ENCODE data around the gene DTNB.
"Not testable (repeated sequence)": the region's sequence is repeated elsewhere in the genome, so short reads cannot be mapped to it uniquely, and the experiment has no call there.

Gene DTNB

DNA sequence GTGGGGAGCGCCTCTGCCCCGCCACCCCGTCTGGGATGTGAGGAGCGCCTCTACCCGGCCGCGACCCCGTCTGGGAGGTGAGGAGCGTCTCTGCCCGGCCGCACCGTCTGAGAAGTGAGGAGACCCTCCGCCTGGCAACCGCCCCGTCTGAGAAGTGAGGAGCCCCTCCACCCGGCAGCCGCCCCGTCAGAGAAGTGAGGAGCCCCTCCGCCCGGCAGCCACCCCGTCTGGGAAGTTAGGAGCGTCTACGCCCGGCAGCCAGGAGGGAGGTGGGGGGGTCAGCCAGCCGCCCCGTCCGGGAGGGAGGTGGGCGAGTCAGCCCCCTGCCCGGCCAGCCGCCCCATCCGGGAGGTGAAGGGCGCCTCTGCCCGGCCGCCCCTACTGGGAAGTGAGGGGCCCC lies 39.6 kb downstream of the DTNB start:
- DNase-seq (ENCODE audit: low read depth in 1 of 2, low spot score in 1 of 2): not testable (repeated sequence)

DNA sequence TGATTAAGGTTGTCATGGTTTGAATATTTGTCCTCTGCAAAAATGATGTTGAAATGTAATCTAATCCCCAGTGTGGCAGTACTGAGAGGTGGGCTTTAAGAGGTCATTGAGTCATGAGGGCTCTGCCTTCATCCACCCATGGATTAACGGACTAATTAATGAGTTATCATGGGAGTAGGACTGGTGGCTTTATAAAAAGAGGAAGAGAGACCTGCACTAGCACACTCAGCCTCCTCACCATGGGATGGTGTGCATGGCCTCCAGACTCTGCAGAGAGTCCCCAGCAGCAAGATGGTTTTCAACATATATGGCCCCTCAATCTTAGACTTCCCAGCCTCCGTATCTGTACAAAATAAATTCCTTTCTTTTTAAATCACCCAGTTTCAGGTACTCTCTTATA lies 41.0 kb downstream of the DTNB start:
- DNase-seq (ENCODE audit: low read depth in 1 of 2, low spot score in 1 of 2): no peak

GRCh38 chr2:25624635-25625034 lies 48.7 kb downstream of the DTNB start:
- DNase-seq (ENCODE audit: low read depth in 1 of 2, low spot score in 1 of 2): no peak

GRCh38 chr2:25623361-25623760 lies 50.0 kb downstream of the DTNB start:
- no peak for DNase-seq (ENCODE audit: low read depth in 1 of 2, low spot score in 1 of 2)

GRCh38 chr2:25620711-25621110 lies 52.7 kb downstream of the DTNB start:
- no peak for DNase-seq (ENCODE audit: low read depth in 1 of 2, low spot score in 1 of 2)

GRCh38 chr2:25620077-25620476 lies 53.3 kb downstream of the DTNB start:
- DNase-seq (ENCODE audit: low read depth in 1 of 2, low spot score in 1 of 2): no peak

- no peak for DNase-seq (ENCODE audit: low read depth in 1 of 2, low spot score in 1 of 2)
These were observed 54.2 kb downstream of the DTNB start for GRCh38 chr2:25619185-25619584.

- no peak for DNase-seq (ENCODE audit: low read depth in 1 of 2, low spot score in 1 of 2)
These were observed 54.7 kb downstream of the DTNB start for GRCh38 chr2:25618676-25619075.

- DNase-seq (ENCODE audit: low read depth in 1 of 2, low spot score in 1 of 2): no peak
These were observed 55.3 kb downstream of the DTNB start for GRCh38 chr2:25617948-25618646.

GRCh38 chr2:25615920-25616319 lies 57.5 kb downstream of the DTNB start:
- no peak for DNase-seq (ENCODE audit: low read depth in 1 of 2, low spot score in 1 of 2)

- DNase-seq (ENCODE audit: low read depth in 1 of 2, low spot score in 1 of 2): no peak
These were observed 58.0 kb downstream of the DTNB start for GRCh38 chr2:25615386-25615785.

DNA sequence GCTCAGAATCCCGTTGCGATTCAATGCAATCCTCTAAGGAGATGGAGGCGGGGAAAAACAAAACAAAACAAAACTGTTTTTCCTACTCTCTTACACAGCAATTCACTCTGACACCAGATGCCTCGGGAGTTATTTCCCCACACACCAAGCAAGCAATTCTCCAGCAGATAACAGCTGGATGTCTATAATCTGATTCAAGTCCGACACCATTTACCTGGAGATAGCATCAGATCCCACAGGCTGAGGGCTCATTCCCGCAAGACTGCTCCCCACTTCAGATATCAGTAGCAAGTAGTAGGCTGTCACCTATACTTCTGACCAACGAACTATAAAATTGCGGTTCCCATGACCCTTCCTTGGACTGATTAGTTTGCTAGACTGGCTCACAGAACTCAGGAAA lies 58.7 kb downstream of the DTNB start:
- DNase-seq (ENCODE audit: low read depth in 1 of 2, low spot score in 1 of 2): no peak

DNA sequence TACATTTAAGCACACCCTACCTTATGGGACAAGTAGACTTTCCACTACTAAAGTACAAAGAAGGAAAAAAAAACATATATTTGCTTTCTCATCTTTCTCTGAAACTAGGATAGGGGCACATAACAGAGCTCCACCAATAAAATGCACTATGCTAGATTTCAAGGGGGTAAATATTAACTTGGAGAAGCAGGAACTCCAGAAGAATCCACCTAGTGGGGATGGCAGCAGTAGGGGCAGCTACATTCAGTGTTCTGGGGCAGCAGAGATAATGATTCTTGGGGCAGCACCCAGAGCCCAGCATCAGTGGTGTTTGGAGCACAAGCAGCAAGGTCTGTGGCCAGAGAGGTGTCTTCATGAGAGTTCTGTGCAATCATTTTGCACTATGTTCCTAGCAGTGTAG lies 64.7 kb downstream of the DTNB start:
- DNase-seq (ENCODE audit: low read depth in 1 of 2, low spot score in 1 of 2): no peak

GRCh38 chr2:25606892-25607291 lies 66.5 kb downstream of the DTNB start:
- DNase-seq (ENCODE audit: low read depth in 1 of 2, low spot score in 1 of 2): no peak

DNA sequence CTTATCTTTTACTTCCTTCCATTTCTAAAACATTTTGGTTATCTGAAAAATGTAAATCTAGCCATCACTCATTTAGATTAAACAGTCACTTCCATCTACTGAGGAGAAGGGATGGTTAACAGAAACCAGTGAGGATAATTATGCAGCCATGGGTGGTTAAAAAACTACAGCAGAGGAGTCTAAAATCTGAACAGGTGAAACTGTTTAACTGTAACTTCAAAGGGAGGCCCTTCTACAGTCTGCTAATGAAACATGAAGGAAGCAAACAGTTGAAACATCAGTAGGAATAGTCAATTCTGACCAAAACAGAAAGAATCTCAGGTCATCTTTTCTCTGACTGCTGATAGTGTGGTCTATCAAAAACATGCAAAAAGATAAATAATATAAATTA lies 71.0 kb downstream of the DTNB start:
- no peak for DNase-seq (ENCODE audit: low read depth in 1 of 2, low spot score in 1 of 2)

GRCh38 chr2:25601711-25602332 lies 71.6 kb downstream of the DTNB start:
- DNase-seq (ENCODE audit: low read depth in 1 of 2, low spot score in 1 of 2): not testable (repeated sequence)

GRCh38 chr2:25598911-25599310 lies 74.5 kb downstream of the DTNB start:
- no peak for DNase-seq (ENCODE audit: low read depth in 1 of 2, low spot score in 1 of 2)

DNA sequence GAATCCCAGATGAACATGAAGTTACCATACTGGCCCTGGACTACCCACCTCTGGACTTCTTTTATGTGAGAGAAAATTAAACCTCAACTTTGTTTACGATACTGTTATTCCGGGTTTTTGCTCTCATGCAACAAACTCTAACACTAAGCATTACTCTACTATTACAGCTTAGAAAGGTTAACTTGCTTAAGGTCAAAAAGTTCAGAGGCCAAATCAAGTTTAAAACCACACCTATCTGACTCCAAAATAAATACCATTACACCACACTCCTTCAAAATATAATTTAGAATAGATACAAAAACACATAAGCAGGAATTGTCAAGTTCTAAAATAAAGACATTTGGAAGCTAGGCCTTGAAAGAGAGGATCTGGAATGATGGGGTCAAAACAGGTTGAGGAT lies 75.0 kb downstream of the DTNB start:
- DNase-seq (ENCODE audit: low read depth in 1 of 2, low spot score in 1 of 2): no peak

GRCh38 chr2:25597881-25598280 lies 75.5 kb downstream of the DTNB start:
- DNase-seq (ENCODE audit: low read depth in 1 of 2, low spot score in 1 of 2): no peak

- no peak for DNase-seq (ENCODE audit: low read depth in 1 of 2, low spot score in 1 of 2)
These were observed 76.7 kb downstream of the DTNB start for GRCh38 chr2:25596516-25597244.

GRCh38 chr2:25595393-25595792 lies 78.0 kb downstream of the DTNB start:
- DNase-seq (ENCODE audit: low read depth in 1 of 2, low spot score in 1 of 2): no peak

DNA sequence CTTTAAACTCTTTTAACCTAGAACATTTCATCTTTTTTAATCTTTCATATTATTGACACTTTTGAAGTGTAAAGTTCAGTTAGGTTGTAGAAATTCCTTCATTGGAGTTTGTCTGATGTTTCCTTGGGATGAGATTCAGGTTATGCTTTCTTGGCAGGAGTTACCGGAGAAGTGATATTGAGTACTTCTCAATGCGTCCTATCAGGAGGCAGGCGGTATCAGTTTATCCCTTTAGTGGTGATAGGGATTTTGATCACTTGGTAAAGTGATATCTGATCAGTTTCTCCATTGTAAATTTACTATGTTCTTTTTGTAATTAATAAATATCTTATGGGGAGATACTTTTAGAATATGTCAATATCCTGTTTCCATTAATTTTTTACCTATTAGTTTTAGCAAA lies 78.4 kb downstream of the DTNB start:
- no peak for DNase-seq (ENCODE audit: low read depth in 1 of 2, low spot score in 1 of 2)
